NCI-H2196 treated with DMSO at 0.1 percent for 48 hours (cell line): ENCODE measurements around the gene TUBB8B.
"Not testable (repeated sequence)": the region's sequence is repeated elsewhere in the genome, so short reads cannot be mapped to it uniquely, and the experiment has no call there.

ENCODE experiments used
- DNase-seq: peaks from one replicate; lab custom pipeline; 2025; ENCODE audit not compliant: unreplicated experiment; lab: John Stamatoyannopoulos, UW

Gene TUBB8B

GRCh38 chr18:49176-49665 is at the start of gene TUBB8B:
Gene TUBB8B, minus strand, starts transcription at chr18:49615. Its CDS starts 58 bp downstream, at chr18:49557.
- DNase-seq, result not testable (repeated sequence)

GRCh38 chr18:97252-97914 is 48.0 kb upstream of the TUBB8B start:
- DNase-seq, result not testable (repeated sequence)

- DNase-seq, result not testable (repeated sequence)
Observed at GRCh38 chr18:96767-97131, 47.3 kb upstream of the TUBB8B start.

GRCh38 chr18:96101-96766 is 46.8 kb upstream of the TUBB8B start:
- DNase-seq, result not testable (repeated sequence)

GRCh38 chr18:95580-95979 is 46.2 kb upstream of the TUBB8B start:
- DNase-seq, result not testable (repeated sequence)

GRCh38 chr18:93897-94408 is 44.5 kb upstream of the TUBB8B start:
- not testable (repeated sequence) for DNase-seq

GRCh38 chr18:91561-91960 is 42.1 kb upstream of the TUBB8B start:
- not testable (repeated sequence) for DNase-seq

GRCh38 chr18:90396-91193 is 41.2 kb upstream of the TUBB8B start:
- DNase-seq, result not testable (repeated sequence)

GRCh38 chr18:89124-89523 is 39.7 kb upstream of the TUBB8B start:
- DNase-seq, result not testable (repeated sequence)

- not testable (repeated sequence) for DNase-seq
Observed at GRCh38 chr18:84801-85200, 35.4 kb upstream of the TUBB8B start.

- DNase-seq, result not testable (repeated sequence)
Observed at GRCh38 chr18:82626-83209, 33.3 kb upstream of the TUBB8B start.

GRCh38 chr18:80881-81280 is 31.5 kb upstream of the TUBB8B start:
- DNase-seq, result not testable (repeated sequence)

- DNase-seq, result not testable (repeated sequence)
Observed at GRCh38 chr18:80202-80601, 30.8 kb upstream of the TUBB8B start.

GRCh38 chr18:75525-76160 is 26.2 kb upstream of the TUBB8B start:
- not testable (repeated sequence) for DNase-seq

GRCh38 chr18:73181-73777 is 23.9 kb upstream of the TUBB8B start:
- not testable (repeated sequence) for DNase-seq

GRCh38 chr18:67701-68100 is 18.3 kb upstream of the TUBB8B start:
- not testable (repeated sequence) for DNase-seq

GRCh38 chr18:64279-64678 is 14.9 kb upstream of the TUBB8B start:
- DNase-seq, result not testable (repeated sequence)

- DNase-seq, result not testable (repeated sequence)
Observed at GRCh38 chr18:63656-64055, 14.2 kb upstream of the TUBB8B start.

- not testable (repeated sequence) for DNase-seq
Observed at GRCh38 chr18:54388-54787, 5.0 kb upstream of the TUBB8B start.

GRCh38 chr18:48696-49095 is 719 bp downstream of the TUBB8B start:
- not testable (repeated sequence) for DNase-seq
